Endometrium (tissue), 2 donors: ENCODE data around the gene TC2N.
"Not testable (repeated sequence)": the region's sequence is repeated elsewhere in the genome, so short reads cannot be mapped to it uniquely, and the experiment has no call there.

ENCODE experiments used
- FAIRE-seq: peaks from 2 replicates; lab custom pipeline; 2012; peaks lifted over from hg19 to GRCh38; lab: Jason Lieb, UNC
- donor health status: control.
- donor health status: control.

TC2N gene

GRCh38 chr14:91866511-91867295 is 633 bp downstream of the TC2N start:
- no peak for FAIRE-seq

DNA sequence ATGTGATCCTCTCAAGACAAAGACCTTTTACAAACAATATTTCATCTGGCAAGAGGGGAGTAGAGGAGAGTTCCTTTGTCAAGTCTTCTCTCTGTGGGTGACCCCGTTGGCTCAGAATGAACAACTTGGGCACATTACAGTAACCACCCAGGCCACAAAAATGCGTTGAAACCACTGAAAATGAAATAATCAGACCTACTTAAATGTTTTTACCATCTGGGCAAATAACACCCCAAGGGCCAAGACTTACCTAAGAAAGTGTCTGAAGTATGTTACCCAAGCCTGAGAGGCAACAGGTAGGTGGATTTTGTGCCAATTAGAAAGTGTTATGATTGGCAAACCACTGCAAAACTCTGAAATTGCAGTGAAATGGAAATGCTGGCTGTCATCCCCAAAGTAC is 1.3 kb downstream of the TC2N start:
- no peak for FAIRE-seq

DNA sequence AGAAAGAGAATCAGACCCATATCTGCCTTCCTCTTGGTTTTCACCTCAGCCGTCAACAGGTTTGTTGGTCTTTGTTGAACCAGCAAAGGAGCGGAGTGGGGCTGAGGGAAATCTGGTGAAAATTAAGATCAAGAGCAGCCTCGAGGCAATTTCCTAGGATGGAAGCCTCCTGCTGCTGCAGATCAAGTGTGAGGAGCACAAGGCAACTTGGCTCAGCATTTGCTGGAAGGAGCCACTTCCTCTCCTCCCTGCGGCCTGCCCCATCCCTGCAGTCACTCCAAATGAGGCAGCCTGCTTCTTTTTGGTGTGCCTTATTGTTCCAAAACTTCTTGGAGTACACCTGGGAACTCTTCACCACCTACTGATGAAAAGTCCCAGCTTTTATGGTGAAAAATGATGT is 4.9 kb downstream of the TC2N start:
- no peak for FAIRE-seq

DNA sequence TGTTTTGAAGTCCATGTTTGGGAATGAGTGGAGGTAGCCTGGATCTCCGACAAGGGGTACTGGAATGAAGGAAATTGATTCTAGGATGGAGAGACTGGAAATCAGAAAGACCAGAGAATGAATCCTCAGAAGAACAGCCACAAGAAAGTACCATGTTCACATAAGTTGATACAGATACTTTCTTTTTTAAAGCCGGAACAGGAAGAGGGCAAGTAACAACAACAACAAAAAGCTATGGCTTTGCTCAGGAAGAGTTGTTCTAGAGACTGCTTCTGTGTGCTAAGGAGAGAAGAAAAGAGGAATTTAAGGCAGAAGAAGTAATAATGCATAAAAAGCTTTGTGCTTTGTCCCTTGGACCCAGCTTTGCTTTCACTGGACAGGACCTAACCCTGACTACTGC is 6.2 kb downstream of the TC2N start:
- no peak for FAIRE-seq

DNA sequence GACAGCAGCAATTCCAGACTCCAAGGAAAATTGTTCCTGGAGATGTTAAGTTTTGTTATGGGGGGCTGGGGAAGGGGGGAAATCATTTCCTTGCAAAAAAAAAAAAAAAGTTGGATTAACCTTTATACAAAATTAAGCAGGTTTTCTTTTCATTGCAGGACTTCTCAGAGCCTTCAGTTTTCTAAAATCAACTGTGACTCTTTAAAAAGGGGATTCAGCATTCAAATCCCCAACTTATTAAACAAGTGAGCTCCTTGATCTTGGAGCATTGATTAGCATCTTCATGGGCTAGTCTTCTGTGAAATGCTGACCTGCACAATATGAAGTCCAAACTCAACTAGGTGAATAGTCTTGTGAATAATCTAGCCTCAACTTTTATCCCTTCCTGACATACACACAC is 7.1 kb downstream of the TC2N start:
- no peak for FAIRE-seq

DNA sequence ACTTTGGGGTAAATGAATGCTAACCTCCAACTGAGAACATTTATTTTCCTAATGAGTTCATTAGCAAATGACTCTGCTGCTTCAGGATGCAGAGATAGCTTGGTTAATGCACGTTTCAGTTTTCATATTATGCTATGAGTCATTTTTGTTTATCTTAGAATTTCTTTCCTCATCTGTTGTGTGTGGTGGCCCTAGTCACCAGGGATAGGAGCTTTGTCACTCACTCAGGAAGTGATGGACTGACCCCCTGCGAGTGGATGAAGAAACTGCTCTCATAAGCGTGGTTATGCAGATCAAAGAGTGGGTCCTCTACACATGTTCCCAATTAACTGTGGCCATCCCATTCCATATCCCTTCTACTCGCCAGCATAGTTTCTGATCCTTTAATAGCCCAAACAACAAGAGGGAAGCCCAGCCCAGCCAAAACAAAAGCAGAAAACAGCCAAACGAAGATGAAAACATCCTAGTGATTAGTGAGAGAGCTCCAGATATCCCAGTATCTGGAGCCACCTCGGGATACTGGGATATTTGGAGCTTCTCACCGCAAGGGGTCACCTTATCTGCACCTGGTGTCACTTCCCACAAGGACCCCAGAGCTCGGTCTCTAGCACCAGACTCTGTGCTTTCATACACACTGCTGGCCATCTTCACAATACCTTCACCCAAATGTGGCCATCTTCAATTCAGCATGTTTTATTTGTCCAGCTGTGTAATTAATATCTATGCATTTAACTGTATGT is 8.6 kb downstream of the TC2N start:
- peak; percentile 90 for FAIRE-seq

- no peak for FAIRE-seq
Measured at GRCh38 chr14:91857614-91858013, 9.7 kb downstream of the TC2N start.

DNA sequence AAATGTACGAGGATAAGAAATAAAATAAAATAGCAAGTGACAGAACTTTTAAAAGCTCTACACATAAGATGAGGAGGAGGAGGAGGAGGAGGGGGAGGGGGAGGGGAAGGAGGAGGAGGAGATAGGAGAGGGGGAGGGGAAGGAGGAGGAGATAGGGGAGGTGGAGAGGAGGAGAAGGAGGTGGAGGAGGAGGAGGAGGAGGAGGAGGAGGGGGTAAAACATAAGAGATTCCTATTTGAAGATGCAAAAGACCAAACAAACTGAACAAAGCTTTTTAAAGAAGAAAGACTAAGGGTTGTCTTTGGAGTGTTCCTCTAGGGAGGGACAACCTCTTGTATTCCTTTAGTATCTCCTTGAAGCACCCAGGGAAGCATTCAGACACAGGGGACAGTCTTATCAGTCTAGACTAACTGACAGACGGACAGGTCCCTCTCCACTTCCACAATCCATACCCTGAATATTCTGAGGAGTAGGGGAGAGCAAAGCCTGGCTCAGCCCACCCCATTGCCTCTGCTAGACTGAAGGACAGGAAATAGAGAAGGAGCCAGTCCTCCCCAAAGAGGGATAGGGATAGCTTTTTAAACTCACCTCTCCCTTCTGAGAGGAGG is 12.9 kb downstream of the TC2N start:
- FAIRE-seq, result no peak

DNA sequence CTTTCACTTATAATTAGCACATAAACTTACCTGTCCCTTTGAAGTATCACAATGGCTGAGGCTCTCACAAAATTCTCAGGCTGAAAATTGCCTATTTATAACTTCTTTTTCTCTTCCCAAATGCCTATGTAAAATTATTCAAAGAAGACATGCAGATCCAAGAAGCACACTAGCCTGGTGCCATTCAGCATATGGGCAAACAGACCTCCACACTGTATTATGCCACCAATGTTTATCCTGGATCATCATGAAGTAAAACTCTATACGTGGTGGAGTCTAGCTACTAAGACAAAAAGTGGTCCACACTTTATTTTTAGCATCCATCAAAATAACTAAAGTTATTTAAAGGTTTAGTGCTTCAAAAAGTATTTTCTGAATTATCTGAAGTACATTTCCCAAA is 15.8 kb downstream of the TC2N start:
- no peak for FAIRE-seq

DNA sequence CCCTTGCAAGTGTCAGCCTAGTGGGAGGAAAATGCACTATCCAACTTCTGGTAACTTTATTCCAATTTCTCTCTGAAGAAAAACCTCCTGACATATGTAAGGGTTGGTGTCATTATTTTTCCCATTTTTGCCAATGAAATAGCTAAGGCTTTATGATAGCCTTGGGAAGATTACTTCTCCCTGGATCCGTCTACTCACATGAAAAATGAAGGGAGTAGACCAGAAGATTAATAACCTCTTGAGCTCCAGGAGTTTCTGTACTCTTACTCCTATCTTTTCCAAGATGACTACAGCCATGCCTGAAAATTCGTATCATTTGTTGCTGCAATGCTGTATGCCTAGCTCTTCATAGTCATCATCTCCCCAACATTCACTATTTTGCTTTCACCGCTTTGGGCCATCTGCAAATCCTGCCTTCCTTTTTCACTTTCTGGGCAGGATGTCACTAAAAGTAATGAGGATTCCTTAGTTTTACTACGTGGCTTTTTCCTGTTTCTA is 18.8 kb downstream of the TC2N start:
- FAIRE-seq, result no peak

DNA sequence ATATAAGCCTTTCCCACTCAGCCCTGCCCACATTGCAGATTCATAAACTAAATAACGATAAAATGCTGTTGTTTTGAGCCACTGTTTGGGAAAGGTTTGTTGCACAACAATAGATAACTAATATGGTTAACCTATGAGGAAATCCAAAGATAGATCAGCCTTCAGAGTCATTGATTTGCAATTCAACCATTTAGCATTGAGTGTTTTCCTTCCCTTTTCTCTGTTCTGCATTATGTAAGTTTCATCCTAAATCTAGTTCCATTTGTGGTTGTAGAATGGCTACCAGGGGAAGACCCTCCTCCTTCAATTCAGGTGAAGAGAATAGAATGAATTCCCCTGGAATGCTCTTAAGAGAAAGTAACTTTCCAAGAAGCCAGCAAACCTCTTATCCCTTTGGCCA is 19.6 kb downstream of the TC2N start:
- FAIRE-seq, result no peak

- FAIRE-seq, result no peak
Measured at GRCh38 chr14:91845652-91846051, 21.7 kb downstream of the TC2N start.

DNA sequence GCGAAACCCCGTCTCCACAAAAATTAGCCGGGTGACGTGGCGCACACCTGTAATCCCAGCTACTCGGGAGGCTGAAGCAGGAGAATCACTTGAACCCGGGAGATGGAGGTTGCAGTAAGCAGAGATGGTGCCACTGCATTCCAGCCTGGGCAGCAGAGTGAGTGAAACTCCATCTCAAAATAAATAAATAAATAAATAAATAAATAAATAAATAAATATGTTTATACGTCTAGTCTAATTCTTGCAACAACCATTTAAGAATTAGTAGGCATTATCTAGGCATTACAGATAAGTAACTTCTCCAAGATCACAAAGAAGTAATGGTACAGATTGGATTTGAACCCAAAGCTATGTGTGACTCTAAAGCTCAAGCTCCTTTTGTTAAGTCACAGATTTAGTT is 22.3 kb downstream of the TC2N start:
- FAIRE-seq, result not testable (repeated sequence)

DNA sequence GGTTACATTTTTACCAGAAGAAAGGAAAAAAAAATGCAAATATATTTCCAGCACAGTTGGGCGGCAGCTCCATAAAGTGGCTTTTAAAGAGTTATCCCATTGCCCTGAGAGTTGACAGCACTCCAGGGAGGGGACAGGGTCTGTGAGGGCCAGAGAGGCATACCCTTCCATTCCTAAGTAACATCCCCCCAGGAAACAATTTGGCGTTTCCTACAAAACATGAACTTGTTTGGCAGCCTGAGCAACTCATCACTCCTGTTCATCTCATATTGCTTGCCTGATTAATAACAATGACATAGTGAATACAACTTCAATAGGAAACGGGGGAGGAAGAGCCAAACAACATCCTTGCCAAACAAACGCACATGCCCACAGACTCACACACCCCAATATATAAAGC is 23.3 kb downstream of the TC2N start:
- FAIRE-seq, result no peak

DNA sequence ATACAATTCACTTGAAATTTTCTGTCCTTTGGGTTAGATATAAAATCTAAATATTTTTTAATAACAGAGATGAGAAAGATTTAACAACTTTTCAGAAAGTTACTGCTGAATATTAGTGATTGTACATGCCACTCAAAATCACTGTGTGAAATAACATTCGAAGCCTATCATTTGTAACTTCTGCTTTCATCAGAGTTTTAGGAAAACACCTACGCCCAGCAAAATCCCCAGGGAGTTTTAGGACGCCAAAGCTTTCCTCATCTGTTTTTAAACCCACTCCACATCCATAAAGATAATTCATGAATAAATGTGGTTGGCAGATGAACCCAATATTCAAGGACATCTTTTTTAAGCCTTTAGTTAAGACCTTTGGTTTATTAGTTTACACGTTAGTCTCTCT is 23.9 kb downstream of the TC2N start:
- no peak for FAIRE-seq

DNA sequence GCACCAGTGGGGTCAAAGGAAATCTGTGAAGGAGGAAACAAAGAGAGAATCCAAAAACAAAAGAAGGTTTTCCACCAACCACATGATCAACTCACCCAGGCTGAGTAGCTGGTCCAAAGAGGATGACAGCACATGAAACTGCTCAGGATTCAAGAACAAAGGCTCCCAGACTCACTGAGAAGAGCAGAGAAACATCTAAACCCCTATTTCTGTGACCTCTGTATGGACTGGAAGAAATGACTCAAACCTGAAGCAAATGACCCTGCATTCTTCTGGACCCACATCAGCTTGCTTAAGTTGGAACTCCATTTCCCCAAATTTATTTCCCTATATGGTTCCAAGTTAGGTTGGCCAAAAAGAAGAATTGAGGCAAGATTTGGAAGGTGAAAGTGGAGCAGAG is 26.3 kb downstream of the TC2N start:
- no peak for FAIRE-seq

- no peak for FAIRE-seq
Measured at GRCh38 chr14:91839749-91840148, 27.6 kb downstream of the TC2N start.

- FAIRE-seq, result no peak
Measured at GRCh38 chr14:91837076-91837475, 30.3 kb downstream of the TC2N start.

- no peak for FAIRE-seq
Measured at GRCh38 chr14:91835920-91836843, 31.2 kb downstream of the TC2N start.

DNA sequence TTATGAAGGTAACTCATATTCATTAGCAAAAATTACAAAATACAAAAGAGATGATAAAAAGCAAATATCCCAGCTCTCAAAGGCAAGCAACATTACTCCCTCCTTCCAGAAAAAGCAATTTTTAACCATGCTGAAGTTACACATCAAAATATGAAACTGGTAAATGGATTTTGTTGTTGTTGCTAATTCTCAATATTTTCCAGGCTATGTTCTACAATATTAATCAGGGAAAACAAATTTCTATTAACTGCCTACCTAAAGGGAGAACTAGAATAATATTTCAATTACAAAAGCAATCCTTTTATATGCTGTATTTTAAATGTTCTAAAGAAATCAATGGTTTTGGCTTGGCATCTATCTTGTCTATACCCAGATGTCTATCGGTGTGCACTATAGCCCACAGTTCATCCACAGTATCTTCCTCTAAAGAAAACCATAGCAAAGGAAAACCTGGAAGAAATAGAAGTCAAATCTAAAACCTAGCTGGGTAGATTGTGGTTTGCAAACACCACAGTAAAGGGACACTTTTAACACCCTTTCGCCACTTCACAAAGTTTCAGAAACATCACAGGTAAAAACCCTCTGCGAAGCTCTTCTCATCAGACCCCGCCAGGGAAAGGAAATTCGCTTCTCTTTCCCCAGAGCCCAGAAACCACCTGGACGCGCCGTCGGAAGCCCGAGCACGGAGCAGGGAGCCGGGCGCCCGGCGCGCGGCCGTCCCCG is 32.0 kb downstream of the TC2N start:
- no peak for FAIRE-seq

- FAIRE-seq, result no peak
Measured at GRCh38 chr14:91834571-91834970, 32.8 kb downstream of the TC2N start.
